Parathyroid adenoma (tissue), 2 donors: Measurements from ENCODE around the gene GRID1.

Experiments used
- H2AFZ ChIP-seq: fragments of 300-600 bp; sonication (generic); one replicate; pipeline ENCODE4 v1.7.0; 2017; ENCODE audit warnings: antibody characterized with exemption, mild to moderate bottlenecking
- H3K27ac ChIP-seq: fragments of 300-600 bp; sonication (generic); one replicate; pipeline ENCODE4 v1.7.0; 2017
- H3K27me3 ChIP-seq: fragments of 300-600 bp; sonication (generic); one replicate; pipeline ENCODE4 v1.7.0; 2017; ENCODE audit warnings: low read length; ENCODE audit not compliant: control insufficient read depth, insufficient read depth
- H3K36me3 ChIP-seq: fragments of 300-600 bp; sonication (generic); one replicate; pipeline ENCODE4 v1.7.0; 2017; ENCODE audit warnings: low read length; ENCODE audit not compliant: control insufficient read depth, insufficient read depth
- H3K4me1 ChIP-seq: fragments of 300-600 bp; sonication (generic); one replicate; pipeline ENCODE4 v1.7.0; 2017; ENCODE audit warnings: control low read depth
- H3K4me2 ChIP-seq: fragments of 300-600 bp; sonication (generic); one replicate; pipeline ENCODE4 v1.7.0; 2017; ENCODE audit warnings: low read length
- H3K4me3 ChIP-seq: fragments of 300-600 bp; sonication (generic); one replicate; pipeline ENCODE4 v1.7.0; 2017; ENCODE audit warnings: low read depth, low read length
- H3K79me2 ChIP-seq: fragments of 300-600 bp; sonication (generic); one replicate; pipeline ENCODE4 v1.7.0; 2017; ENCODE audit warnings: control low read depth
- H3K9ac ChIP-seq: fragments of 300-600 bp; sonication (generic); one replicate; pipeline ENCODE4 v1.7.0; 2017; ENCODE audit warnings: mild to moderate bottlenecking
- H3K9me3 ChIP-seq: fragments of 300-600 bp; sonication (generic); one replicate; pipeline ENCODE4 v1.7.0; 2017; ENCODE audit warnings: low read length; ENCODE audit not compliant: control insufficient read depth
- TF ChIP-seq, protein P1 (sequence below): fragments of 300-600 bp; sonication (generic); IDR thresholded peaks from one replicate; pipeline ENCODE4 v1.7.0; 2017; ENCODE audit warnings: antibody characterized with exemption, mild to moderate bottlenecking
- donor health status: primary hyperparathyroidism.

The GRID1 gene

DNA sequence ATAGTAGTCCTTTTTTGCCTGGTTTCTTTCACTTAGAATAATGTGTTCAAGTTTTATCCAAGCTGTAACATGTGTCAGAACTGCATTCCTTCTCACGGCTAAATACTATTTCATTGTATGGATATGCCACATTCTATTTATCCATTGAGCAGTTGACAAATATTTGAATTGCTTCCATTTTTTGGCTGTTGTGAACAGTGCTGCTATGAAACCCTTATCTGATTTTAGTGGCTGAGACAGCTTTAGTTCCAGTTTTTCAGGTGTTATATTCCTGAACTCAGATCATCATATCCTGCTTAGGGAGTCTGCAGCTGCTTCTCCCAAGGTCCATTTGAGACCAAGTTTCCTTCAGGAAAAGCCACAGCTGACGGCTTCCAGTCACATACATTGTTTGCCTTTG is 339.2 kb downstream of the GRID1 start:
- no peaks in the 10 kb centered on the region for H3K27me3 ChIP-seq
- H3K9ac ChIP-seq: no peak overlapping the region
- H3K79me2 ChIP-seq: no peaks in the 10 kb centered on the region
- no peak overlapping the region for H3K4me3 ChIP-seq
- no peaks in the 10 kb centered on the region for H3K9me3 ChIP-seq
- TF ChIP-seq, protein P1, sequence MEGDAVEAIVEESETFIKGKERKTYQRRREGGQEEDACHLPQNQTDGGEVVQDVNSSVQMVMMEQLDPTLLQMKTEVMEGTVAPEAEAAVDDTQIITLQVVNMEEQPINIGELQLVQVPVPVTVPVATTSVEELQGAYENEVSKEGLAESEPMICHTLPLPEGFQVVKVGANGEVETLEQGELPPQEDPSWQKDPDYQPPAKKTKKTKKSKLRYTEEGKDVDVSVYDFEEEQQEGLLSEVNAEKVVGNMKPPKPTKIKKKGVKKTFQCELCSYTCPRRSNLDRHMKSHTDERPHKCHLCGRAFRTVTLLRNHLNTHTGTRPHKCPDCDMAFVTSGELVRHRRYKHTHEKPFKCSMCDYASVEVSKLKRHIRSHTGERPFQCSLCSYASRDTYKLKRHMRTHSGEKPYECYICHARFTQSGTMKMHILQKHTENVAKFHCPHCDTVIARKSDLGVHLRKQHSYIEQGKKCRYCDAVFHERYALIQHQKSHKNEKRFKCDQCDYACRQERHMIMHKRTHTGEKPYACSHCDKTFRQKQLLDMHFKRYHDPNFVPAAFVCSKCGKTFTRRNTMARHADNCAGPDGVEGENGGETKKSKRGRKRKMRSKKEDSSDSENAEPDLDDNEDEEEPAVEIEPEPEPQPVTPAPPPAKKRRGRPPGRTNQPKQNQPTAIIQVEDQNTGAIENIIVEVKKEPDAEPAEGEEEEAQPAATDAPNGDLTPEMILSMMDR: no peak
- H3K36me3 ChIP-seq: no peaks in the 10 kb centered on the region
- H3K4me1 ChIP-seq: no peaks in the 10 kb centered on the region
- no peak overlapping the region for H3K27ac ChIP-seq
- H2AFZ ChIP-seq: no peak overlapping the region
- no peak overlapping the region for H3K4me2 ChIP-seq

DNA sequence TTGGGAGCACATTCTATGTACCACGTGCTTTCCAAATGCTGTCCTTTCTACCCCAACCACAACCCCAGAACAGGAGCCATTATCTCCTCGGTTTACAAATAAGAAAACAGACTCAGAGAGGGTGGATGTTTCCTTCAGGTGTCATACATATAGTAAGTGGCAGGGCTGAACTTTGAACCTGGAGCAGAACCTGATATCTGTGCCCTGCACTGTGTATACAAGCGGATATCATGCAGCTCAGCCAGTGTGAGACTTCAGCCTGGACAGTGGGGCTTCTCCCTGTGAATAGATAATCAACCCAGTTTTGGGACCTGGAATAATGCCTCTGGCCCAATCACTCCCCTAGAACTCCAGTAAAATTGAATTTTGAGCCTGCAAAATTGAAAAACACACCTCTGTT is 341.1 kb downstream of the GRID1 start:
- TF ChIP-seq, protein P1: no peak
- Histone ChIP-seq H3K27me3 (no peaks in the 10 kb centered on the region), H3K4me1 (no peaks in the 10 kb centered on the region), H3K27ac (no peak overlapping the region), H3K9me3 (no peaks in the 10 kb centered on the region), H2AFZ (no peak overlapping the region), H3K36me3 (no peaks in the 10 kb centered on the region), H3K4me3 (no peak overlapping the region), H3K4me2 (no peak overlapping the region), H3K79me2 (no peaks in the 10 kb centered on the region), H3K9ac (no peak overlapping the region)

DNA sequence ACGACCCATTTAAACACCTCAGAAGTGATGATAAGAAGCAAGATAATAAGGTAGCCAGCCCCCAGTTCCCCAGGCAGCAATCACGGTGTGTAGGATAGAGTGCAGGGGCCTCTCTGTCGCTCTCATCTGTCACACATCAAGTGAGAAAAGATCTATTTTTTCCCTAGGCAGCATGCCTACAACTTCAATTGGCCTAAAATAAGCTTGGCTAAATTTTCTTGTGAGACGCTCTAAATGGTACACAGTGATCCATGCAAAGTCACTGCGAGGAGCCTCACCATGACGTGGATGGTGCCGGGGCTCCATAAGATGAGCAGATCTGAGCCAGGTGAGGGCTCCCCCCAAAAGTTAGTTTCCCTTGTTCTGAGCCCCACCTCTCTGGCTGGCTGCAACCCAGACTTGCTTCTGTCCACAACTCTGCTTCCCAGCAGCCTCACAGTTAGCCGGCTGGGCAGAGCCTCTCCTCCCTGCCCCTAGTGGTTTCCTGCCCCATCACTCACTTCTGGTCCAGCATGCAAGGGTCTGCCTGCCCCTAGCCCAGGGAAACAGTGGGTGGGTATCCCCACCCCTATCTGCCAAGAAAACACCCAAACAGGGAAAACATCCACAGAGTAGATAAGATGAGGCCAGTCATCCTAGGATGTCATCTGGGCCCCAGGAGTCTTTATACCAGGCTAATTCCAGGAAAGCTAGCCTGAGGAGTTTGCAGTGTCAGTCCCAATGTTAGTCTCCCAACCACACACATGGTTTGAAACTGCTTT is 342.1 kb downstream of the GRID1 start:
- Histone ChIP-seq H3K9ac (no peak overlapping the region), H3K79me2 (no peaks in the 10 kb centered on the region), H2AFZ (no peak overlapping the region), H3K27ac (no peak overlapping the region), H3K4me3 (no peak overlapping the region), H3K4me2 (no peak overlapping the region), H3K4me1 (no peaks in the 10 kb centered on the region), H3K27me3 (no peaks in the 10 kb centered on the region), H3K36me3 (no peaks in the 10 kb centered on the region), H3K9me3 (no peaks in the 10 kb centered on the region)
- TF ChIP-seq, protein P1: no peak

DNA sequence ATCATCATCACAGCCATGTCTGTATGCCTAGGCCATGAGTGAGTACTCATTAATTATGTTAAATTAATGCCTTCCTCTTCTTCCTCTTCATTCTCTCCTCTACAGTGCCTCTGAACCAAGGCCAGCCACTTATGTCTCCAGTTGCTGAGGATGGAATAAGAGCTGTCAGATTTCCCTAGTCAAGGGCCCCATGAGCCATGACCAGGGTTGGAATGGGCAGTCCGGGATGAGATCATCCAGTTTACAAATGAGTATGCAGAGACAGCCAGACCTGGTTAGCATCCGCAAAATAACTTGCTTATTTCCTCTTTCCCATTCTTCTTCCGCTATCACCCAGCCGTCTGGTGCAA is 342.7 kb downstream of the GRID1 start:
- Histone ChIP-seq H3K27me3 (no peaks in the 10 kb centered on the region), H3K4me1 (no peaks in the 10 kb centered on the region), H3K27ac (no peak overlapping the region), H3K36me3 (no peaks in the 10 kb centered on the region), H3K9ac (no peak overlapping the region), H3K4me3 (no peak overlapping the region), H3K9me3 (no peaks in the 10 kb centered on the region), H3K4me2 (no peak overlapping the region), H3K79me2 (no peaks in the 10 kb centered on the region), H2AFZ (no peak overlapping the region)
- TF ChIP-seq, protein P1: no peak

DNA sequence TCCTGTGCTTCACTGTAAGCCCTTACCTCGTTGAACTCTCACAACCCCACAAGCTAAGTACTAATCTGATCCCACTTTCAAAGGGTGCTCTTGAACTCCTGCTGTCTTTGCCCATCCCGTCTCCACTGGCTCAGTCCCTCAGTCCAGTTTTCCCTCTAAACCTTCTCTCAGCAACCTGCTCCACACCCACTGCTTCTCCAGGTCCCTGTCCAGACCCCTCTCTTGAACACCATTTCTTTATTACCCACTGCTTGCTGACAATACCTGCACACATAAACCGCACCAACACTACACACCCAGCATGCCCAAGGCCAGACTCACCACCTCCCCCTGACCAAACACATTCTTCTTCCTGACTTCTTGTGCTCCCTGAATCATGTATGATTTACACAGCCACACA is 343.3 kb downstream of the GRID1 start:
- Histone ChIP-seq H2AFZ (no peak overlapping the region), H3K36me3 (no peaks in the 10 kb centered on the region), H3K79me2 (no peaks in the 10 kb centered on the region), H3K27ac (no peak overlapping the region), H3K4me2 (no peak overlapping the region), H3K9ac (no peak overlapping the region), H3K4me1 (no peaks in the 10 kb centered on the region), H3K4me3 (no peak overlapping the region), H3K27me3 (no peaks in the 10 kb centered on the region), H3K9me3 (no peaks in the 10 kb centered on the region)
- TF ChIP-seq, protein P1: no peak
